ENCODE data around the gene CUL3. TPM values are rescaled to one million over a fixed set of nuclear protein-coding genes. Genes with fewer than 3 reads are reported as not detected.

CUL3 gene
- total RNA-seq, 1 experiment from 2014 or later, result 95.7 TPM

DNA sequence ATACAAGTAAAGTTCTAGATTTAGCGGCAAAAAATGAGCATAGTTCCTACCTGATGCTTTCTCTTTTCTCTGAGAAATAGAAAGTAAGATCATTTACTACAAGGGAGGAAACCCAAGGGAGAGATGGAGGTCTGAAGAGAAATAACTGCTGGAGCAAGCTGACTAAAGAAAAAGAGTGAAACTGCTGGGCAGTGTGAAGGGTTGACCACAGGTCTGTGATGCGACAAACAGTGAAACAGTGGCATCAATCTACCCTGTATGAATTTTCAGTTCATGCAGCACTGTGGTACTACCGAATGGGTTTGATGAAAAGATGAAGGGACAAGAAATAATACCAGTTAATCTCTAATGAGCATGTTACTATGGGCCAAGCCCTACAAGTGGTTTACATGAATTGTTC is 52.2 kb downstream of the CUL3 start:
- Histone ChIP-seq H3K79me2 (ENCODE audit: insufficient read depth, low read length) (peaks cover 93% of the 10 kb centered on the region), H3K4me2 (ENCODE audit: low read length) (no peak overlapping the region), H3K9ac (ENCODE audit: low read length) (no peak overlapping the region), H3K4me1 (ENCODE audit: control insufficient read depth in 1 of 2, insufficient read depth in 2 of 2, low read length in 2 of 2) (no peaks in the 10 kb centered on the region), H3K9me2 (ENCODE audit: insufficient read depth) (no peaks in the 10 kb centered on the region), H3K4me3 (replicated peaks in 1 of 2; ENCODE audit: low read depth in 1 of 2, low read length in 2 of 2) (no peak overlapping the region), H3K27ac (ENCODE audit: low read depth, low read length) (no peak overlapping the region), H2AFZ (ENCODE audit: low read depth, low read length, poor library complexity, severe bottlenecking) (no peak overlapping the region), H3K36me3 (ENCODE audit: control insufficient read depth in 1 of 2, insufficient read depth in 2 of 2, low read length in 2 of 2) (no peaks in the 10 kb centered on the region), H3K27me3 (ENCODE audit: insufficient read depth, low read length) (no peaks in the 10 kb centered on the region), H4K20me1 (ENCODE audit: insufficient read depth) (peaks cover 30% of the 10 kb centered on the region; the same call in 1 of the 2 replicates), H3K9me3 (ENCODE audit: control insufficient read depth in 1 of 2, insufficient read depth in 1 of 2, low read depth in 1 of 2, low read length in 2 of 2) (no peaks in the 10 kb centered on the region)
- ATAC-seq (no peak), DNase-seq (ENCODE audit: low read depth, low spot score) (no peak)
- ChIA-PET POLR2A (no interaction called here), RAD21 (ENCODE audit: low non-redundant PET in 1 of 2, low total read pairs in 2 of 2, uncharacterized antibody in 2 of 2, unreplicated experiment in 2 of 2) (no interaction called here), CTCF (no interaction called here)
- BruUV-seq (replicated peaks), result no TSS peak
- TF ChIP-seq CBX3 (IDR thresholded peaks at IDR 0.05; ENCODE audit: low read depth) (no peak), ZNF274 (IDR thresholded peaks at IDR 0.05; ENCODE audit: low read depth, low read length) (no peak), YY1 (IDR thresholded peaks at IDR 0.05; ENCODE audit: extremely low read depth, insufficient replicate concordance, low read depth, low read length) (no peak), CTCF (IDR thresholded peaks at IDR 0.05 in 2 of 3, conservative IDR thresholded peaks at IDR 0.05 in 1 of 3; ENCODE audit: borderline replicate concordance in 1 of 3, insufficient read depth in 1 of 3, low read depth in 2 of 3, low read length in 2 of 3) (no peak), JUND (IDR thresholded peaks at IDR 0.05) (no peak), RAD21 (IDR thresholded peaks at IDR 0.05; ENCODE audit: low read depth) (no peak), CEBPB (IDR thresholded peaks at IDR 0.05; ENCODE audit: low read depth) (no peak), EZH2 (IDR thresholded peaks at IDR 0.05) (no peak)
- TF ChIP-seq, protein P1, sequence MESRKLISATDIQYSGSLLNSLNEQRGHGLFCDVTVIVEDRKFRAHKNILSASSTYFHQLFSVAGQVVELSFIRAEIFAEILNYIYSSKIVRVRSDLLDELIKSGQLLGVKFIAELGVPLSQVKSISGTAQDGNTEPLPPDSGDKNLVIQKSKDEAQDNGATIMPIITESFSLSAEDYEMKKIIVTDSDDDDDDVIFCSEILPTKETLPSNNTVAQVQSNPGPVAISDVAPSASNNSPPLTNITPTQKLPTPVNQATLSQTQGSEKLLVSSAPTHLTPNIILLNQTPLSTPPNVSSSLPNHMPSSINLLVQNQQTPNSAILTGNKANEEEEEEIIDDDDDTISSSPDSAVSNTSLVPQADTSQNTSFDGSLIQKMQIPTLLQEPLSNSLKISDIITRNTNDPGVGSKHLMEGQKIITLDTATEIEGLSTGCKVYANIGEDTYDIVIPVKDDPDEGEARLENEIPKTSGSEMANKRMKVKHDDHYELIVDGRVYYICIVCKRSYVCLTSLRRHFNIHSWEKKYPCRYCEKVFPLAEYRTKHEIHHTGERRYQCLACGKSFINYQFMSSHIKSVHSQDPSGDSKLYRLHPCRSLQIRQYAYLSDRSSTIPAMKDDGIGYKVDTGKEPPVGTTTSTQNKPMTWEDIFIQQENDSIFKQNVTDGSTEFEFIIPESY (IDR thresholded peaks at IDR 0.05; ENCODE audit: extremely low read depth, insufficient replicate concordance, low read length), result no peak
- intact Hi-C loops (cut with micrococcal nuclease), result no loop called here
